GM21515 (cell line): ENCODE data around the gene CBLB.

ENCODE experiments used
- ATAC-seq: cut with Tn5 transposase; IDR thresholded peaks from one replicate; pipeline ENCODE4 v1.9.1; 2021; ENCODE audit not compliant: unreplicated experiment

The CBLB gene

GRCh38 chr3:105876780-105877327 lies 8.0 kb upstream of the CBLB start:
- no peak for ATAC-seq

GRCh38 chr3:105869861-105870755 lies 1.3 kb upstream of the CBLB start:
- ATAC-seq, result no peak

- no peak for ATAC-seq
Measured at GRCh38 chr3:105869531-105869833, 670 bp upstream of the CBLB start.

- peak; percentile 2 for ATAC-seq
Measured at GRCh38 chr3:105868431-105868741, 426 bp downstream of the CBLB start.

- no peak for ATAC-seq
Measured at GRCh38 chr3:105867712-105868430, 941 bp downstream of the CBLB start.

GRCh38 chr3:105866656-105867653 lies 1.9 kb downstream of the CBLB start:
- peak; percentile 27 for ATAC-seq

- no peak for ATAC-seq
Measured at GRCh38 chr3:105865867-105866350, 2.9 kb downstream of the CBLB start.

- no peak for ATAC-seq
Measured at GRCh38 chr3:105865016-105865623, 3.7 kb downstream of the CBLB start.

GRCh38 chr3:105864212-105864611 lies 4.6 kb downstream of the CBLB start:
- no peak for ATAC-seq

- ATAC-seq, result no peak
Measured at GRCh38 chr3:105863608-105864007, 5.2 kb downstream of the CBLB start.

- ATAC-seq, result peak; percentile 64
Measured at GRCh38 chr3:105862217-105862616, 6.6 kb downstream of the CBLB start.

GRCh38 chr3:105860641-105861040 lies 8.2 kb downstream of the CBLB start:
- no peak for ATAC-seq

- no peak for ATAC-seq
Measured at GRCh38 chr3:105858017-105858416, 10.8 kb downstream of the CBLB start.

- no peak for ATAC-seq
Measured at GRCh38 chr3:105857601-105858000, 11.2 kb downstream of the CBLB start.

GRCh38 chr3:105856605-105857004 lies 12.2 kb downstream of the CBLB start:
- ATAC-seq, result no peak

- ATAC-seq, result peak; percentile 94
Measured at GRCh38 chr3:105853801-105854432, 14.9 kb downstream of the CBLB start.

- no peak for ATAC-seq
Measured at GRCh38 chr3:105851582-105851981, 17.2 kb downstream of the CBLB start.

GRCh38 chr3:105851176-105851575 lies 17.6 kb downstream of the CBLB start:
- ATAC-seq, result no peak

GRCh38 chr3:105850593-105850992 lies 18.2 kb downstream of the CBLB start:
- no peak for ATAC-seq

GRCh38 chr3:105848821-105849220 lies 20.0 kb downstream of the CBLB start:
- ATAC-seq, result no peak
